Stimulated activated CD8-positive, alpha-beta memory T cell treated with anti-CD3 and anti-CD28 coated beads, Interleukin-4, amount 100 ng/mL, for 4 hours (primary cell): ENCODE results near the gene MTIF3.
"Not testable (repeated sequence)": the region's sequence is repeated elsewhere in the genome, so short reads cannot be mapped to it uniquely, and the experiment has no call there.

Experiments used
- DNase-seq, 2 donors: peaks; one replicate each; pipeline ENCODE4 v3.0.0-alpha.2; 2020; ENCODE audit warnings: low read depth in 2 of 2, low spot score in 1 of 2

The MTIF3 gene

GRCh38 chr13:27415116-27415515, 35.2 kb downstream of the MTIF3 start:
- no peak for DNase-seq

- no peak for DNase-seq
These were observed 39.0 kb downstream of the MTIF3 start for GRCh38 chr13:27411341-27411740.

GRCh38 chr13:27409013-27409412, 41.4 kb downstream of the MTIF3 start:
- no peak for DNase-seq

- no peak for DNase-seq
These were observed 42.3 kb downstream of the MTIF3 start for GRCh38 chr13:27408074-27408473.

- DNase-seq = no peak
These were observed 44.0 kb downstream of the MTIF3 start for GRCh38 chr13:27406178-27406939.

GRCh38 chr13:27405546-27406134, 44.7 kb downstream of the MTIF3 start:
- no peak for DNase-seq

- DNase-seq = no peak
These were observed 45.7 kb downstream of the MTIF3 start for GRCh38 chr13:27404680-27405079.

GRCh38 chr13:27403727-27404385, 46.5 kb downstream of the MTIF3 start:
- no peak for DNase-seq

- DNase-seq = no peak
These were observed 47.1 kb downstream of the MTIF3 start for GRCh38 chr13:27403203-27403678.

GRCh38 chr13:27401210-27401609, 49.2 kb downstream of the MTIF3 start:
- DNase-seq = no peak

- not testable (repeated sequence) for DNase-seq
These were observed 50.0 kb downstream of the MTIF3 start for GRCh38 chr13:27400405-27400804.

- DNase-seq = no peak
These were observed 52.0 kb downstream of the MTIF3 start for GRCh38 chr13:27398360-27398759.

- DNase-seq = no peak
These were observed 54.0 kb downstream of the MTIF3 start for GRCh38 chr13:27396252-27396846.

GRCh38 chr13:27395007-27395510, 55.3 kb downstream of the MTIF3 start:
- no peak for DNase-seq

GRCh38 chr13:27393101-27393500, 57.3 kb downstream of the MTIF3 start:
- DNase-seq = no peak

GRCh38 chr13:27391471-27391870, 58.9 kb downstream of the MTIF3 start:
- no peak for DNase-seq

- no peak for DNase-seq
These were observed 60.5 kb downstream of the MTIF3 start for GRCh38 chr13:27389891-27390290.

- DNase-seq = no peak
These were observed 62.1 kb downstream of the MTIF3 start for GRCh38 chr13:27388241-27388640.
